Measurements from ENCODE around the gene DDX3X. TPM values are rescaled to one million over a fixed set of nuclear protein-coding genes. Genes with fewer than 3 reads are reported as not detected.

Gene DDX3X
- total RNA-seq, 1 experiment from 2014 or later = 266 TPM

GRCh38 chrX:41394293-41394692, 60.3 kb downstream of the DDX3X start:
- in situ Hi-C loops (cut with HindIII; ENCODE audit: low pct_unique_long_range_greater_than_20kb, low sequenced_read_pairs) = no loop called here
- Histone ChIP-seq H3K4me1 (ENCODE audit: control insufficient read depth, insufficient read depth, low read length) (no peaks in the 10 kb centered on the region), H3K4me3 (ENCODE audit: low read depth in 2 of 2, low read length in 2 of 2) (no peak overlapping the region), H3K27ac (ENCODE audit: low read length) (no peak overlapping the region), H3K36me3 (ENCODE audit: control insufficient read depth, insufficient read depth, low read length) (no peaks in the 10 kb centered on the region), H3K9me3 (ENCODE audit: control insufficient read depth, insufficient read depth, low read depth, low read length) (no peaks in the 10 kb centered on the region), H3K27me3 (ENCODE audit: control insufficient read depth, insufficient read depth, low read length) (no peaks in the 10 kb centered on the region)
- no TSS peak for BruUV-seq (replicated peaks)
- POLR2A ChIA-PET = no interaction called here
- no peak for DNase-seq (ENCODE audit: low read depth, low spot score)
- TF ChIP-seq, protein P1, sequence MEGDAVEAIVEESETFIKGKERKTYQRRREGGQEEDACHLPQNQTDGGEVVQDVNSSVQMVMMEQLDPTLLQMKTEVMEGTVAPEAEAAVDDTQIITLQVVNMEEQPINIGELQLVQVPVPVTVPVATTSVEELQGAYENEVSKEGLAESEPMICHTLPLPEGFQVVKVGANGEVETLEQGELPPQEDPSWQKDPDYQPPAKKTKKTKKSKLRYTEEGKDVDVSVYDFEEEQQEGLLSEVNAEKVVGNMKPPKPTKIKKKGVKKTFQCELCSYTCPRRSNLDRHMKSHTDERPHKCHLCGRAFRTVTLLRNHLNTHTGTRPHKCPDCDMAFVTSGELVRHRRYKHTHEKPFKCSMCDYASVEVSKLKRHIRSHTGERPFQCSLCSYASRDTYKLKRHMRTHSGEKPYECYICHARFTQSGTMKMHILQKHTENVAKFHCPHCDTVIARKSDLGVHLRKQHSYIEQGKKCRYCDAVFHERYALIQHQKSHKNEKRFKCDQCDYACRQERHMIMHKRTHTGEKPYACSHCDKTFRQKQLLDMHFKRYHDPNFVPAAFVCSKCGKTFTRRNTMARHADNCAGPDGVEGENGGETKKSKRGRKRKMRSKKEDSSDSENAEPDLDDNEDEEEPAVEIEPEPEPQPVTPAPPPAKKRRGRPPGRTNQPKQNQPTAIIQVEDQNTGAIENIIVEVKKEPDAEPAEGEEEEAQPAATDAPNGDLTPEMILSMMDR (IDR thresholded peaks at IDR 0.05) = no peak
- TF ChIP-seq POLR2AphosphoS5 (IDR thresholded peaks at IDR 0.05; ENCODE audit: low read depth, low read length) (no peak), SIN3A (IDR thresholded peaks at IDR 0.05; ENCODE audit: borderline replicate concordance, insufficient read depth, low read depth, low read length) (no peak), TCF7L2 (IDR thresholded peaks at IDR 0.05; ENCODE audit: low read depth, low read length) (no peak)
- TF ChIP-seq, protein P2, sequence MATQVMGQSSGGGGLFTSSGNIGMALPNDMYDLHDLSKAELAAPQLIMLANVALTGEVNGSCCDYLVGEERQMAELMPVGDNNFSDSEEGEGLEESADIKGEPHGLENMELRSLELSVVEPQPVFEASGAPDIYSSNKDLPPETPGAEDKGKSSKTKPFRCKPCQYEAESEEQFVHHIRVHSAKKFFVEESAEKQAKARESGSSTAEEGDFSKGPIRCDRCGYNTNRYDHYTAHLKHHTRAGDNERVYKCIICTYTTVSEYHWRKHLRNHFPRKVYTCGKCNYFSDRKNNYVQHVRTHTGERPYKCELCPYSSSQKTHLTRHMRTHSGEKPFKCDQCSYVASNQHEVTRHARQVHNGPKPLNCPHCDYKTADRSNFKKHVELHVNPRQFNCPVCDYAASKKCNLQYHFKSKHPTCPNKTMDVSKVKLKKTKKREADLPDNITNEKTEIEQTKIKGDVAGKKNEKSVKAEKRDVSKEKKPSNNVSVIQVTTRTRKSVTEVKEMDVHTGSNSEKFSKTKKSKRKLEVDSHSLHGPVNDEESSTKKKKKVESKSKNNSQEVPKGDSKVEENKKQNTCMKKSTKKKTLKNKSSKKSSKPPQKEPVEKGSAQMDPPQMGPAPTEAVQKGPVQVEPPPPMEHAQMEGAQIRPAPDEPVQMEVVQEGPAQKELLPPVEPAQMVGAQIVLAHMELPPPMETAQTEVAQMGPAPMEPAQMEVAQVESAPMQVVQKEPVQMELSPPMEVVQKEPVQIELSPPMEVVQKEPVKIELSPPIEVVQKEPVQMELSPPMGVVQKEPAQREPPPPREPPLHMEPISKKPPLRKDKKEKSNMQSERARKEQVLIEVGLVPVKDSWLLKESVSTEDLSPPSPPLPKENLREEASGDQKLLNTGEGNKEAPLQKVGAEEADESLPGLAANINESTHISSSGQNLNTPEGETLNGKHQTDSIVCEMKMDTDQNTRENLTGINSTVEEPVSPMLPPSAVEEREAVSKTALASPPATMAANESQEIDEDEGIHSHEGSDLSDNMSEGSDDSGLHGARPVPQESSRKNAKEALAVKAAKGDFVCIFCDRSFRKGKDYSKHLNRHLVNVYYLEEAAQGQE (IDR thresholded peaks at IDR 0.05; ENCODE audit: insufficient read depth in 1 of 2, low read depth in 2 of 2, low read length in 1 of 2) = no peak
- intact Hi-C loops (cut with micrococcal nuclease; ENCODE audit: unreplicated experiment) = no loop called here
- ATAC-seq = no peak
- CTCF ChIA-PET = no interaction called here

DNA sequence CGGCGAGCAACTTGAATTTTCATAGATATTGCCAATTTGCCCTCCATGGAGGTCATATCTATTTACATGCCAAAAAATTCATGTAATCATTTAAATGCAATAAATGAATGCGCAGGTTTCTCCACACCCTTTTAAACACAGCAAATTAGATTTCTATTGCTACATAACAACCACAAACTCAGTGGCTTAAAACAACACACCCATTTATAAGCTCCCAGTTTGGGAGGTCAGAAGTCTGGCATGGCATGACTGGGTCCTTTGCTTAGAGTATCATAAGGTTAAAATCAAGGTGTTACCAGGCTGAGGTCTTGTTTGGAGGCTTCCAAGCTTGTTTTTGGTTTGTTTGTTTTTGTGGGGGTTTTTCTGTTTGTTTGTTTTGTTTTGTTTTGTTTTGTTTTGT, 63.3 kb downstream of the DDX3X start:
- DNase-seq (ENCODE audit: low read depth, low spot score) (no peak), ATAC-seq (no peak)
- Histone ChIP-seq H3K9me3 (ENCODE audit: control insufficient read depth, insufficient read depth, low read depth, low read length) (no peaks in the 10 kb centered on the region), H3K27ac (ENCODE audit: low read length) (no peak overlapping the region), H3K36me3 (ENCODE audit: control insufficient read depth, insufficient read depth, low read length) (no peaks in the 10 kb centered on the region), H3K4me1 (ENCODE audit: control insufficient read depth, insufficient read depth, low read length) (no peaks in the 10 kb centered on the region), H3K4me3 (ENCODE audit: low read depth in 2 of 2, low read length in 2 of 2) (no peak overlapping the region), H3K27me3 (ENCODE audit: control insufficient read depth, insufficient read depth, low read length) (no peaks in the 10 kb centered on the region)
- no peak for TF ChIP-seq TCF7L2 (IDR thresholded peaks at IDR 0.05; ENCODE audit: low read depth, low read length)
- TF ChIP-seq, protein P1 (IDR thresholded peaks at IDR 0.05) = no peak
- BruUV-seq (replicated peaks) = no TSS peak
- CTCF ChIA-PET = interaction anchor here (0.5 kb wide), 1 partner anchor 380 kb away, joined by 12 read pairs; no protein-coding TSS in a partner anchor
- in situ Hi-C loops (cut with HindIII; ENCODE audit: low pct_unique_long_range_greater_than_20kb, low sequenced_read_pairs) (no loop called here), intact Hi-C loops (cut with micrococcal nuclease; ENCODE audit: unreplicated experiment) (no loop called here)
- POLR2A ChIA-PET = no interaction called here

Data from Panc1 (cell line).